Activated naive CD8-positive, alpha-beta T cell treated with anti-CD3 and anti-CD28 coated beads, Interleukin-2, amount 10 ng/mL, durations not matched to agents 7 days and 5 days (primary cell): ENCODE results near the gene DCC. TPM values are rescaled to one million over a fixed set of nuclear protein-coding genes. Genes with fewer than 3 reads are reported as not detected.

Source experiments
- ATAC-seq: fragments of 150-1000 bp; cut with Tn5 transposase; one replicate; pipeline ENCODE4 v1.10.0; 2021; ENCODE audit warnings: low read depth, moderate library complexity
- POLR2A ChIA-PET: fragments of 350-600 bp; sonication (Branson Sonifier 250); formaldehyde crosslinking; loops from one replicate; lab custom pipeline; 2021; ENCODE audit warnings: antibody characterized with exemption; lab: Charles Lee
- DNase-seq: peaks from one replicate; pipeline ENCODE4 v3.0.0; 2021
- H3K27ac Mint-ChIP-seq: one replicate; pipeline ENCODE4 v1.8.0; 2022; ENCODE audit warnings: mild to moderate bottlenecking, mixed read lengths
- H3K27me3 Mint-ChIP-seq: one replicate; pipeline ENCODE4 v1.8.0; 2022; ENCODE audit warnings: mild to moderate bottlenecking, moderate library complexity, mixed read lengths
- H3K36me3 Mint-ChIP-seq: one replicate; pipeline ENCODE4 v1.8.0; 2021; ENCODE audit warnings: mild to moderate bottlenecking, mixed read lengths
- H3K4me1 Mint-ChIP-seq: one replicate; pipeline ENCODE4 v1.8.0; 2021; ENCODE audit warnings: mixed read lengths
- H3K4me3 Mint-ChIP-seq: one replicate; pipeline ENCODE4 v1.8.0; 2022; ENCODE audit warnings: mild to moderate bottlenecking, moderate library complexity, mixed read lengths
- H3K9me3 Mint-ChIP-seq: one replicate; pipeline ENCODE4 v1.8.0; 2021; ENCODE audit warnings: mixed read lengths
- total RNA-seq, 2 experiments: library from RNA; stranded (reverse); gene quantifications; one replicate each; pipeline ENCODE4 v1.2.3, GENCODE V29; 2021

The DCC gene
- total RNA-seq, 2 experiments from 2014 or later, result not detected

- POLR2A ChIA-PET, result no interaction called here
- Mint-ChIP-seq H3K36me3 (no peaks in the 10 kb centered on the region), H3K4me3 (no peak overlapping the region), H3K9me3 (no peaks in the 10 kb centered on the region), H3K27me3 (no peaks in the 10 kb centered on the region), H3K4me1 (no peaks in the 10 kb centered on the region), H3K27ac (no peak overlapping the region)
- DNase-seq (no peak), ATAC-seq (no peak)
Measured at GRCh38 chr18:53385889-53386288, 1045.9 kb downstream of the DCC start.

- Mint-ChIP-seq H3K36me3 (no peaks in the 10 kb centered on the region), H3K9me3 (no peaks in the 10 kb centered on the region), H3K27me3 (no peaks in the 10 kb centered on the region), H3K27ac (no peak overlapping the region), H3K4me1 (no peaks in the 10 kb centered on the region), H3K4me3 (no peak overlapping the region)
- POLR2A ChIA-PET, result no interaction called here
- DNase-seq, result no peak
- ATAC-seq, result no peak
Measured at GRCh38 chr18:53387581-53387980, 1047.6 kb downstream of the DCC start.

- no peaks in the 10 kb centered on the region for H3K27me3 Mint-ChIP-seq
Measured at GRCh38 chr18:53402670-53403069, 1062.7 kb downstream of the DCC start.

GRCh38 chr18:53408271-53408670, 1068.3 kb downstream of the DCC start:
- no peaks in the 10 kb centered on the region for H3K36me3 Mint-ChIP-seq
- DNase-seq (no peak), ATAC-seq (no peak)
- no peaks in the 10 kb centered on the region for H3K27me3 Mint-ChIP-seq
- H3K27ac Mint-ChIP-seq, result no peak overlapping the region
- POLR2A ChIA-PET, result no interaction called here
- no peaks in the 10 kb centered on the region for H3K4me1 Mint-ChIP-seq
- H3K4me3 Mint-ChIP-seq, result no peak overlapping the region
- H3K9me3 Mint-ChIP-seq, result peaks cover 1% of the 10 kb centered on the region

More at GRCh38 chr18:53402670-53403069, 1062.7 kb downstream of the DCC start:
- no peaks in the 10 kb centered on the region for H3K36me3 Mint-ChIP-seq
- no peak overlapping the region for H3K4me3 Mint-ChIP-seq
- H3K27ac Mint-ChIP-seq, result no peak overlapping the region
- DNase-seq (no peak), ATAC-seq (no peak)
- peaks cover 1% of the 10 kb centered on the region for H3K9me3 Mint-ChIP-seq
- H3K4me1 Mint-ChIP-seq, result no peaks in the 10 kb centered on the region
- POLR2A ChIA-PET, result no interaction called here

GRCh38 chr18:53411511-53411910, 1071.5 kb downstream of the DCC start:
- POLR2A ChIA-PET, result no interaction called here
- Mint-ChIP-seq H3K9me3 (no peaks in the 10 kb centered on the region), H3K36me3 (no peaks in the 10 kb centered on the region), H3K27ac (no peak overlapping the region), H3K4me1 (no peaks in the 10 kb centered on the region), H3K27me3 (no peaks in the 10 kb centered on the region), H3K4me3 (no peak overlapping the region)
- DNase-seq (no peak), ATAC-seq (no peak)

- Mint-ChIP-seq H3K4me3 (no peak overlapping the region), H3K9me3 (no peaks in the 10 kb centered on the region), H3K27ac (no peak overlapping the region), H3K27me3 (no peaks in the 10 kb centered on the region), H3K36me3 (no peaks in the 10 kb centered on the region), H3K4me1 (no peaks in the 10 kb centered on the region)
- ATAC-seq (no peak), DNase-seq (no peak)
- POLR2A ChIA-PET, result no interaction called here
Measured at GRCh38 chr18:53417003-53417402, 1077.0 kb downstream of the DCC start.

GRCh38 chr18:53421869-53422268, 1081.9 kb downstream of the DCC start:
- H3K4me1 Mint-ChIP-seq, result no peaks in the 10 kb centered on the region
- ATAC-seq, result no peak
- no peaks in the 10 kb centered on the region for H3K9me3 Mint-ChIP-seq
- H3K4me3 Mint-ChIP-seq, result no peak overlapping the region
- H3K27ac Mint-ChIP-seq, result no peak overlapping the region
- H3K36me3 Mint-ChIP-seq, result no peaks in the 10 kb centered on the region
- no peak for DNase-seq
- POLR2A ChIA-PET, result no interaction called here
- H3K27me3 Mint-ChIP-seq, result no peaks in the 10 kb centered on the region

GRCh38 chr18:53422896-53423295, 1082.9 kb downstream of the DCC start:
- Mint-ChIP-seq H3K27me3 (no peaks in the 10 kb centered on the region), H3K36me3 (no peaks in the 10 kb centered on the region)

GRCh38 chr18:53426666-53427184, 1086.7 kb downstream of the DCC start:
- no peak for DNase-seq
- Mint-ChIP-seq H3K27me3 (no peaks in the 10 kb centered on the region), H3K4me1 (no peaks in the 10 kb centered on the region), H3K27ac (no peak overlapping the region), H3K4me3 (no peak overlapping the region), H3K9me3 (no peaks in the 10 kb centered on the region), H3K36me3 (no peaks in the 10 kb centered on the region)
- POLR2A ChIA-PET, result no interaction called here
- peak; percentile 18 for ATAC-seq

More at GRCh38 chr18:53422896-53423295, 1082.9 kb downstream of the DCC start:
- H3K9me3 Mint-ChIP-seq, result no peaks in the 10 kb centered on the region
- DNase-seq, result no peak
- POLR2A ChIA-PET, result no interaction called here
- no peaks in the 10 kb centered on the region for H3K4me1 Mint-ChIP-seq
- ATAC-seq, result no peak
- no peak overlapping the region for H3K4me3 Mint-ChIP-seq
- no peak overlapping the region for H3K27ac Mint-ChIP-seq

- no peaks in the 10 kb centered on the region for H3K4me1 Mint-ChIP-seq
- no peak overlapping the region for H3K27ac Mint-ChIP-seq
- POLR2A ChIA-PET, result no interaction called here
- no peak overlapping the region for H3K4me3 Mint-ChIP-seq
- ATAC-seq (no peak), DNase-seq (no peak)
- no peaks in the 10 kb centered on the region for H3K27me3 Mint-ChIP-seq
- no peaks in the 10 kb centered on the region for H3K36me3 Mint-ChIP-seq
- H3K9me3 Mint-ChIP-seq, result peaks cover 3% of the 10 kb centered on the region
Measured at GRCh38 chr18:53441761-53442414, 1101.9 kb downstream of the DCC start.

GRCh38 chr18:53442415-53442783, 1102.4 kb downstream of the DCC start:
- Mint-ChIP-seq H3K27me3 (no peaks in the 10 kb centered on the region), H3K36me3 (no peaks in the 10 kb centered on the region), H3K9me3 (peaks cover 3% of the 10 kb centered on the region), H3K4me3 (no peak overlapping the region), H3K4me1 (no peaks in the 10 kb centered on the region), H3K27ac (no peak overlapping the region)
- ATAC-seq (no peak), DNase-seq (no peak)
- POLR2A ChIA-PET, result no interaction called here

GRCh38 chr18:53443336-53443735, 1103.3 kb downstream of the DCC start:
- H3K27me3 Mint-ChIP-seq, result no peaks in the 10 kb centered on the region
- DNase-seq (no peak), ATAC-seq (no peak)
- no peak overlapping the region for H3K4me3 Mint-ChIP-seq
- POLR2A ChIA-PET, result no interaction called here
- no peaks in the 10 kb centered on the region for H3K36me3 Mint-ChIP-seq
- no peaks in the 10 kb centered on the region for H3K4me1 Mint-ChIP-seq
- no peak overlapping the region for H3K27ac Mint-ChIP-seq
- H3K9me3 Mint-ChIP-seq, result peaks cover 3% of the 10 kb centered on the region

GRCh38 chr18:53443831-53444230, 1103.8 kb downstream of the DCC start:
- DNase-seq (no peak), ATAC-seq (no peak)
- POLR2A ChIA-PET, result no interaction called here
- Mint-ChIP-seq H3K4me1 (no peaks in the 10 kb centered on the region), H3K36me3 (no peaks in the 10 kb centered on the region), H3K4me3 (no peak overlapping the region), H3K27ac (no peak overlapping the region), H3K9me3 (peaks cover 3% of the 10 kb centered on the region), H3K27me3 (no peaks in the 10 kb centered on the region)

GRCh38 chr18:53451902-53452301, 1111.9 kb downstream of the DCC start:
- POLR2A ChIA-PET, result no interaction called here
- H3K9me3 Mint-ChIP-seq, result peaks cover 3% of the 10 kb centered on the region
- no peaks in the 10 kb centered on the region for H3K4me1 Mint-ChIP-seq

More at GRCh38 chr18:53451902-53452301, 1111.9 kb downstream of the DCC start:
- ATAC-seq (no peak), DNase-seq (no peak)
- no peak overlapping the region for H3K4me3 Mint-ChIP-seq
- H3K27ac Mint-ChIP-seq, result no peak overlapping the region
- no peaks in the 10 kb centered on the region for H3K27me3 Mint-ChIP-seq
- no peaks in the 10 kb centered on the region for H3K36me3 Mint-ChIP-seq
